CD4-positive, alpha-beta T cell (primary cell): Measurements from ENCODE around the gene FNIP1. TPM values are rescaled to one million over a fixed set of nuclear protein-coding genes. Genes with fewer than 3 reads are reported as not detected.

ENCODE experiments used
- ATAC-seq: fragments of 200-7000 bp; cut with Tn5 transposase; one replicate; pipeline ENCODE4 v1.10.0; 2022; ENCODE audit warnings: mild to moderate bottlenecking; ENCODE audit not compliant: poor library complexity
- CTCF ChIA-PET: fragments of 350-600 bp; sonication (Branson Sonifier 250); formaldehyde crosslinking; loops from one replicate; lab custom pipeline; 2021; ENCODE audit warnings: antibody characterized with exemption, inconsistent platforms; lab: Charles Lee
- POLR2A ChIA-PET: fragments of 350-600 bp; sonication (Branson Sonifier 250); formaldehyde crosslinking; loops from one replicate; lab custom pipeline; 2021; ENCODE audit warnings: antibody characterized with exemption, inconsistent platforms; lab: Charles Lee
- DNase-seq, 14 experiments: peaks; one replicate each; pipeline ENCODE4 v3.0.0-alpha.2; 2013 to 2020; ENCODE audit warnings: mixed read lengths in 2 of 14
- H3K27ac ChIP-seq, 2 donors: one replicate each; pipeline versions ENCODE4 v1.5.1 to v1.7.0; 2013; ENCODE audit warnings: low read length in 2 of 2, low read depth in 1 of 2, mild to moderate bottlenecking in 1 of 2
- H3K27me3 ChIP-seq, 2 experiments: 1 replicate in 1 of 2; 2 replicates in 1 of 2; pipeline versions ENCODE4 v1.6.1 to v1.7.0; 2013; ENCODE audit warnings: low read length in 2 of 2, control low read depth in 1 of 2, mild to moderate bottlenecking in 1 of 2, moderate library complexity in 1 of 2; ENCODE audit not compliant: insufficient read depth in 2 of 2, control insufficient read depth in 1 of 2
- H3K36me3 ChIP-seq: one replicate; pipeline ENCODE4 v1.6.1; 2013; ENCODE audit warnings: low read length, control low read depth; ENCODE audit not compliant: insufficient read depth
- H3K4me1 ChIP-seq: one replicate; pipeline ENCODE4 v1.6.1; 2013; ENCODE audit warnings: low read length, control low read depth; ENCODE audit not compliant: insufficient read depth
- H3K4me3 ChIP-seq: one replicate; pipeline ENCODE4 v1.5.1; 2013; ENCODE audit warnings: mild to moderate bottlenecking, low read length, moderate library complexity
- H3K9me3 ChIP-seq, 2 experiments: 1 replicate in 1 of 2; 2 replicates in 1 of 2; pipeline versions ENCODE4 v1.6.1 to v1.7.0; 2013; ENCODE audit warnings: low read length in 2 of 2, mild to moderate bottlenecking in 2 of 2, control low read depth in 1 of 2, moderate library complexity in 1 of 2; ENCODE audit not compliant: control insufficient read depth in 1 of 2, insufficient read depth in 1 of 2
- H3K27ac Mint-ChIP-seq: one replicate; pipeline ENCODE4 v1.8.0; 2020; ENCODE audit warnings: mixed read lengths
- H3K27me3 Mint-ChIP-seq: one replicate; pipeline ENCODE4 v1.8.0; 2021; ENCODE audit warnings: mixed read lengths
- H3K36me3 Mint-ChIP-seq: one replicate; pipeline ENCODE4 v1.8.0; 2021; ENCODE audit warnings: low read depth, mixed read lengths
- H3K4me1 Mint-ChIP-seq: one replicate; pipeline ENCODE4 v1.8.0; 2021; ENCODE audit warnings: low read depth, mixed read lengths
- H3K4me3 Mint-ChIP-seq: one replicate; pipeline ENCODE4 v1.8.0; 2020; ENCODE audit warnings: mild to moderate bottlenecking, mixed read lengths
- H3K9me3 Mint-ChIP-seq: one replicate; pipeline ENCODE4 v1.8.0; 2020; ENCODE audit warnings: mixed read lengths
- CTCF ChIP-seq: fragments of 200-600 bp; IDR thresholded peaks from one replicate; pipeline ENCODE4 v1.8.0; 2022; ENCODE audit warnings: antibody characterized with exemption, mild to moderate bottlenecking
- intact Hi-C, 2 experiments: fragments of 100-400 bp; cut with DNase I in 1 of 2; cut with micrococcal nuclease in 1 of 2; formaldehyde crosslinking; loops; one replicate each; pipeline versions ENCODE4 v1.15.1 to v1.9.0; 2023 to 2025; cut with DNase I, micrococcal nuclease
- total RNA-seq, 174 experiments: library from RNA in 2 of 174; stranded (reverse) in 2 of 174; gene quantifications; one replicate each; pipeline ENCODE4 v1.2.3 and lab custom pipeline; 2021 to 2026

FNIP1 gene
- total RNA-seq, 2 experiments from 2014 or later, result 34.5 to 34.7 TPM

GRCh38 chr5:131810510-131811249, 13.9 kb upstream of the FNIP1 start:
- H3K4me1 ChIP-seq, result no peaks in the 10 kb centered on the region
- H3K9me3 ChIP-seq, result no peaks in the 10 kb centered on the region
- DNase-seq, result peak in 4 of 14 experiments; percentile 8 to 55 (median 34)
- CTCF ChIA-PET, result interaction anchor here (0.6 kb wide), 1 partner anchor 146 kb away, joined by 3 read pairs; no protein-coding TSS in a partner anchor
- no peaks in the 10 kb centered on the region for H3K9me3 Mint-ChIP-seq
- H3K27me3 ChIP-seq, result no peaks in the 10 kb centered on the region
- no peak overlapping the region for H3K27ac Mint-ChIP-seq
- no peak overlapping the region for H3K4me3 Mint-ChIP-seq
- H3K4me3 ChIP-seq, result no peak overlapping the region
- intact Hi-C loops, result loop anchor here (1.0 to 2.0 kb wide), 2 partner anchors 198 to 252 kb away; no protein-coding TSS in a partner anchor
- peak; percentile 32 for ATAC-seq
- H3K27ac ChIP-seq, result no peak overlapping the region
- peak; percentile 26 for TF ChIP-seq CTCF
- H3K27me3 Mint-ChIP-seq, result no peaks in the 10 kb centered on the region
- no peaks in the 10 kb centered on the region for H3K36me3 ChIP-seq
- no peaks in the 10 kb centered on the region for H3K4me1 Mint-ChIP-seq
- POLR2A ChIA-PET, result interaction anchor here (1.4 to 2.0 kb wide), 3 partner anchors 14 to 197 kb away, joined by 3 to 9 read pairs (median 5); partner anchors contain the start of gene FNIP1
- no peaks in the 10 kb centered on the region for H3K36me3 Mint-ChIP-seq

- ChIA-PET POLR2A (interaction anchor here (0.6 to 2.7 kb wide), 18 partner anchors 12 to 418 kb away, joined by 3 to 28 read pairs (median 6); partner anchors contain the start of genes ACSL6 and RAPGEF6), CTCF (interaction anchor here (2.0 kb wide), 1 partner anchor 207 kb away, joined by 6 read pairs; no protein-coding TSS in a partner anchor)
- H3K4me1 ChIP-seq, result peaks cover 14% of the 10 kb centered on the region
- TF ChIP-seq CTCF, result no peak
- no peaks in the 10 kb centered on the region for H3K9me3 ChIP-seq
- no peaks in the 10 kb centered on the region for H3K27me3 ChIP-seq
- H3K36me3 Mint-ChIP-seq, result peaks cover 18% of the 10 kb centered on the region
- no peaks in the 10 kb centered on the region for H3K9me3 Mint-ChIP-seq
- peaks cover 53% of the 10 kb centered on the region for H3K4me1 Mint-ChIP-seq
- H3K27ac ChIP-seq, result peak overlapping the region; percentile 80 to 91
- H3K36me3 ChIP-seq, result no peaks in the 10 kb centered on the region
- intact Hi-C loops, result loop anchor here in 1 of 2 experiments (5.0 kb wide), 1 partner anchor 624 kb away; the partner anchor contains the start of gene LYRM7
- H3K4me3 Mint-ChIP-seq, result peak overlapping the region; percentile 98
- peak; percentile 4 for ATAC-seq
- peak overlapping the region; percentile 93 for H3K4me3 ChIP-seq
- peak in 10 of 14 experiments; percentile 16 to 56 (median 28) for DNase-seq
- peak overlapping the region; percentile 96 for H3K27ac Mint-ChIP-seq
- no peaks in the 10 kb centered on the region for H3K27me3 Mint-ChIP-seq
Observed at GRCh38 chr5:131795879-131796792, 681 bp downstream of the FNIP1 start.

- intact Hi-C loops, result loop anchor here in 1 of 2 experiments (5.0 kb wide), 1 partner anchor 623 kb away; the partner anchor contains the start of gene LYRM7
Observed at GRCh38 chr5:131795228-131795627, 1.6 kb downstream of the FNIP1 start.

More at GRCh38 chr5:131795228-131795627, 1.6 kb downstream of the FNIP1 start:
- POLR2A ChIA-PET, result interaction anchor here (0.7 kb wide), 1 partner anchor 199 kb away, joined by 3 read pairs; no protein-coding TSS in a partner anchor
- peak overlapping the region; percentile 98 for H3K4me3 Mint-ChIP-seq
- peak overlapping the region; percentile 96 for H3K27ac Mint-ChIP-seq
- Histone ChIP-seq H3K4me1 (peaks cover 14% of the 10 kb centered on the region), H3K4me3 (no peak overlapping the region), H3K27me3 (no peaks in the 10 kb centered on the region), H3K9me3 (no peaks in the 10 kb centered on the region), H3K27ac (no peak overlapping the region), H3K36me3 (no peaks in the 10 kb centered on the region)
- no peaks in the 10 kb centered on the region for H3K27me3 Mint-ChIP-seq
- CTCF ChIA-PET, result no interaction called here
- ATAC-seq (no peak), DNase-seq (no peak)
- no peak for TF ChIP-seq CTCF
- peaks cover 62% of the 10 kb centered on the region for H3K4me1 Mint-ChIP-seq
- no peaks in the 10 kb centered on the region for H3K9me3 Mint-ChIP-seq
- H3K36me3 Mint-ChIP-seq, result peaks cover 18% of the 10 kb centered on the region
